WI38 (cell line): ENCODE data around the gene IL12RB2.

ENCODE experiments used
- H3K4me3 ChIP-seq: 2 replicates; pipeline ENCODE4 v1.5.1; 2011; ENCODE audit warnings: low read depth, mild to moderate bottlenecking, control low read depth, low read length
- CTCF ChIP-seq: IDR thresholded peaks from 2 replicates; pipeline ENCODE4 v1.5.1; 2012; ENCODE audit warnings: low read depth, mild to moderate bottlenecking, control low read depth, low read length

The IL12RB2 gene

GRCh38 chr1:67377253-67377652, 69.6 kb downstream of the IL12RB2 start:
- TF ChIP-seq CTCF = no peak
- H3K4me3 ChIP-seq = no peak overlapping the region

GRCh38 chr1:67381154-67381553, 73.5 kb downstream of the IL12RB2 start:
- TF ChIP-seq CTCF = no peak
- H3K4me3 ChIP-seq = no peak overlapping the region

- H3K4me3 ChIP-seq = no peak overlapping the region
- TF ChIP-seq CTCF = no peak
These were observed 74.6 kb downstream of the IL12RB2 start for GRCh38 chr1:67382292-67382691.

GRCh38 chr1:67383999-67384638, 76.4 kb downstream of the IL12RB2 start:
- no peak overlapping the region for H3K4me3 ChIP-seq
- TF ChIP-seq CTCF = no peak

- no peak overlapping the region for H3K4me3 ChIP-seq
- TF ChIP-seq CTCF = no peak
These were observed 82.6 kb downstream of the IL12RB2 start for GRCh38 chr1:67390041-67390887.

GRCh38 chr1:67393240-67393639, 85.6 kb downstream of the IL12RB2 start:
- no peak overlapping the region for H3K4me3 ChIP-seq
- no peak for TF ChIP-seq CTCF

- TF ChIP-seq CTCF = no peak
- no peak overlapping the region for H3K4me3 ChIP-seq
These were observed 86.1 kb downstream of the IL12RB2 start for GRCh38 chr1:67393737-67394136.
